KMS-11 (cell line): ENCODE data around the gene COIL.

ENCODE experiments used
- H2AFZ ChIP-seq: fragments of 200-600 bp; sonication (generic); 2 replicates; pipeline ENCODE4 v1.6.1; 2016; ENCODE audit warnings: antibody characterized with exemption, mixed run types, low read depth
- H3K27ac ChIP-seq: fragments of 200-600 bp; sonication (generic); 2 replicates; pipeline ENCODE4 v1.6.1; 2016; ENCODE audit warnings: mild to moderate bottlenecking, mixed run types
- H3K27me3 ChIP-seq: fragments of 200-600 bp; sonication (generic); 2 replicates; pipeline ENCODE4 v1.6.1; 2017; ENCODE audit warnings: mild to moderate bottlenecking, low read depth, mixed run types, moderate library complexity; ENCODE audit not compliant: insufficient read depth
- H3K36me3 ChIP-seq: fragments of 200-600 bp; sonication (generic); 2 replicates; pipeline ENCODE4 v1.6.1; 2017; ENCODE audit warnings: mild to moderate bottlenecking, mixed run types; ENCODE audit not compliant: insufficient read depth
- H3K4me1 ChIP-seq: fragments of 200-600 bp; sonication (generic); 2 replicates; pipeline ENCODE4 v1.6.1; 2016; ENCODE audit warnings: mild to moderate bottlenecking, low read depth, mixed run types; ENCODE audit not compliant: poor library complexity, severe bottlenecking
- H3K4me2 ChIP-seq: fragments of 200-600 bp; sonication (generic); 2 replicates; pipeline ENCODE4 v1.7.0; 2016; ENCODE audit warnings: mild to moderate bottlenecking, mixed run types
- H3K4me3 ChIP-seq: fragments of 200-600 bp; sonication (generic); IDR thresholded peaks from 2 replicates; pipeline ENCODE4 v1.6.1; 2017; ENCODE audit warnings: low read depth, low read length, mixed read lengths; ENCODE audit not compliant: insufficient read depth
- H3K79me2 ChIP-seq: fragments of 200-600 bp; sonication (generic); 2 replicates; pipeline ENCODE4 v1.6.1; 2016; ENCODE audit warnings: low read depth, mixed run types; ENCODE audit not compliant: insufficient read depth
- H3K9ac ChIP-seq: fragments of 200-600 bp; sonication (generic); 2 replicates; pipeline ENCODE4 v1.6.1; 2016; ENCODE audit warnings: mild to moderate bottlenecking, mixed run types
- H4K20me1 ChIP-seq: fragments of 200-600 bp; sonication (generic); 2 replicates; pipeline ENCODE4 v1.6.1; 2016; ENCODE audit warnings: mild to moderate bottlenecking, mixed run types; ENCODE audit not compliant: insufficient read depth
- CTCF ChIP-seq: fragments of 200-600 bp; sonication (generic); conservative IDR thresholded peaks from 2 replicates; pipeline ENCODE4 v1.6.1; 2017; ENCODE audit warnings: low read depth, mild to moderate bottlenecking, antibody characterized with exemption, low read length, moderate library complexity, mixed read lengths

The COIL gene

GRCh38 chr17:57006040-57006439 is 45.2 kb upstream of the COIL start:
- H3K36me3 ChIP-seq: no peaks in the 10 kb centered on the region
- H3K27ac ChIP-seq: no peak overlapping the region
- peaks cover 16% of the 10 kb centered on the region for H3K4me1 ChIP-seq
- no peak overlapping the region for H3K4me2 ChIP-seq
- no peaks in the 10 kb centered on the region for H3K27me3 ChIP-seq
- H4K20me1 ChIP-seq: no peaks in the 10 kb centered on the region
- H3K4me3 ChIP-seq: no peak overlapping the region
- no peak for TF ChIP-seq CTCF
- H2AFZ ChIP-seq: no peak overlapping the region
- no peaks in the 10 kb centered on the region for H3K79me2 ChIP-seq
- no peak overlapping the region for H3K9ac ChIP-seq

- Histone ChIP-seq H3K27me3 (no peaks in the 10 kb centered on the region), H3K27ac (no peak overlapping the region), H3K9ac (no peak overlapping the region), H3K36me3 (no peaks in the 10 kb centered on the region), H3K4me1 (peaks cover 16% of the 10 kb centered on the region), H3K79me2 (no peaks in the 10 kb centered on the region), H2AFZ (no peak overlapping the region), H4K20me1 (no peaks in the 10 kb centered on the region), H3K4me2 (no peak overlapping the region), H3K4me3 (no peak overlapping the region)
- TF ChIP-seq CTCF: 0 out of 2 replicates have a peak, but pooled peaks have one; percentile 7
Measured at GRCh38 chr17:57004944-57005579, 44.2 kb upstream of the COIL start.

- peaks cover 11% of the 10 kb centered on the region for H3K4me1 ChIP-seq
- H2AFZ ChIP-seq: no peak overlapping the region
- H3K9ac ChIP-seq: no peak overlapping the region
- H3K4me2 ChIP-seq: no peak overlapping the region
- no peak for TF ChIP-seq CTCF
- no peaks in the 10 kb centered on the region for H4K20me1 ChIP-seq
- H3K27ac ChIP-seq: no peak overlapping the region
- no peaks in the 10 kb centered on the region for H3K36me3 ChIP-seq
- H3K79me2 ChIP-seq: no peaks in the 10 kb centered on the region
- H3K4me3 ChIP-seq: no peak overlapping the region
- H3K27me3 ChIP-seq: no peaks in the 10 kb centered on the region
Measured at GRCh38 chr17:57002904-57003303, 42.1 kb upstream of the COIL start.

GRCh38 chr17:57001541-57001940 is 40.7 kb upstream of the COIL start:
- no peak overlapping the region for H3K9ac ChIP-seq
- H3K27ac ChIP-seq: no peak overlapping the region
- no peaks in the 10 kb centered on the region for H3K27me3 ChIP-seq
- H3K4me3 ChIP-seq: no peak overlapping the region
- no peaks in the 10 kb centered on the region for H4K20me1 ChIP-seq
- peaks cover 11% of the 10 kb centered on the region for H3K4me1 ChIP-seq
- H3K4me2 ChIP-seq: no peak overlapping the region
- no peaks in the 10 kb centered on the region for H3K36me3 ChIP-seq
- TF ChIP-seq CTCF: no peak
- no peaks in the 10 kb centered on the region for H3K79me2 ChIP-seq
- H2AFZ ChIP-seq: no peak overlapping the region
